Mucosa of stomach (tissue), 1 donor: Measurements from ENCODE around the gene EIF2AK3.

Experiments used
- H3K27me3 ChIP-seq: one replicate; pipeline ENCODE4 v1.7.0; 2013; ENCODE audit warnings: mild to moderate bottlenecking, low read length; ENCODE audit not compliant: control insufficient read depth, insufficient read depth
- H3K36me3 ChIP-seq: one replicate; pipeline ENCODE4 v1.7.0; 2013; ENCODE audit warnings: low read length; ENCODE audit not compliant: control insufficient read depth, insufficient read depth
- H3K4me1 ChIP-seq: one replicate; pipeline ENCODE4 v1.7.0; 2013; ENCODE audit warnings: mild to moderate bottlenecking, low read length; ENCODE audit not compliant: control insufficient read depth, insufficient read depth
- H3K4me3 ChIP-seq: one replicate; pipeline ENCODE4 v1.7.0; 2013; ENCODE audit warnings: low read length
- H3K9ac ChIP-seq: one replicate; pipeline ENCODE4 v1.7.0; 2013; ENCODE audit warnings: mild to moderate bottlenecking, low read length, moderate library complexity
- H3K9me3 ChIP-seq: one replicate; pipeline ENCODE4 v1.7.0; 2013; ENCODE audit warnings: mild to moderate bottlenecking, low read length, moderate library complexity; ENCODE audit not compliant: control insufficient read depth
- donor health status: Pancreatic carcinoma.

Gene EIF2AK3

GRCh38 chr2:88608184-88608583 is 19.1 kb downstream of the EIF2AK3 start:
- Histone ChIP-seq H3K36me3 (no peaks in the 10 kb centered on the region), H3K4me3 (no peak overlapping the region), H3K27me3 (no peaks in the 10 kb centered on the region), H3K9me3 (no peaks in the 10 kb centered on the region), H3K4me1 (no peaks in the 10 kb centered on the region), H3K9ac (no peak overlapping the region)

DNA sequence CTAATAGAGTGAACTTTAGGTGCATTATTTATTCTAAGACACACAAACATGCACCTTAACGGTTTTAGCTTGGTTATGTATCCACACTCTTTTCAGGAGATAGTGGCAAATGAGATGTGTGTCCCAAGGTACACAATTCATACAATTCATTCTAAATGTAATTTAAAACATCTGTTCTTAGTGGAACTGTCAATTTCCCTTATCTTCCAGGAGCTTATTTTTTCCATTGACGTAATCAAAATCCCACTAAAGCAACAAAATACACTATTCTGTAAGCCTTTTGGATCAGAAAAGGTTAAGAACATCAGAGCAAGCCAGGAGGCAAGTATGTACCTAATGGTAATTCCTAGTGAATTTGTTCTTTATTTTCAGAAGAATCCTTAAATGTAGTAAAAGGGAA is 19.8 kb downstream of the EIF2AK3 start:
- H3K4me1 ChIP-seq: no peaks in the 10 kb centered on the region
- H3K27me3 ChIP-seq: no peaks in the 10 kb centered on the region
- H3K4me3 ChIP-seq: no peak overlapping the region
- H3K9me3 ChIP-seq: no peaks in the 10 kb centered on the region
- no peak overlapping the region for H3K9ac ChIP-seq
- H3K36me3 ChIP-seq: no peaks in the 10 kb centered on the region

GRCh38 chr2:88606371-88607030 is 20.8 kb downstream of the EIF2AK3 start:
- Histone ChIP-seq H3K4me1 (no peaks in the 10 kb centered on the region), H3K27me3 (no peaks in the 10 kb centered on the region), H3K9me3 (no peaks in the 10 kb centered on the region), H3K9ac (no peak overlapping the region), H3K36me3 (no peaks in the 10 kb centered on the region), H3K4me3 (no peak overlapping the region)

GRCh38 chr2:88603146-88603545 is 24.1 kb downstream of the EIF2AK3 start:
- no peaks in the 10 kb centered on the region for H3K27me3 ChIP-seq
- H3K36me3 ChIP-seq: no peaks in the 10 kb centered on the region
- H3K9me3 ChIP-seq: no peaks in the 10 kb centered on the region
- H3K4me3 ChIP-seq: no peak overlapping the region
- peaks cover 18% of the 10 kb centered on the region for H3K4me1 ChIP-seq
- no peak overlapping the region for H3K9ac ChIP-seq

DNA sequence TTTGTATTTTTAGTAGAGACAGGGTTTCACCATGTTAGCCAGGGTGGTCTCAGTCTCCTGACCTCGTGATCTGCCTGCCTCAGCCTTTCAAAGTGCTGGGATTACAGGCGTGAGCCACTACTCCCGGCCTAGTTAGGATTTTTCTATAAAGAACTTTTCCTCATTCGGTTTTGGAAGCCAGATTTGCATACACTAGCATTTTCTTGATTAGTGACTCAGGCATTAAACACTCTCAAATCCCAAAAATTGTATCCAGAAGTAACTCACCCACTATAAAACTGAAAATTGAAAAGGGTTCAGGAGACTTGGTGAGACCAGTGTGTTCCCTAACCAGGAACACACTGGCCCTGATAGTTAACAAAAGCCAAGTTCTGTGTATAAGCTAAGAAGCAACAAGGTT is 25.2 kb downstream of the EIF2AK3 start:
- Histone ChIP-seq H3K4me3 (no peak overlapping the region), H3K4me1 (peaks cover 25% of the 10 kb centered on the region), H3K9ac (no peak overlapping the region), H3K27me3 (no peaks in the 10 kb centered on the region), H3K36me3 (no peaks in the 10 kb centered on the region), H3K9me3 (no peaks in the 10 kb centered on the region)

- H3K27me3 ChIP-seq: no peaks in the 10 kb centered on the region
- H3K9me3 ChIP-seq: no peaks in the 10 kb centered on the region
- H3K4me1 ChIP-seq: peaks cover 32% of the 10 kb centered on the region
- H3K4me3 ChIP-seq: no peak overlapping the region
- H3K9ac ChIP-seq: no peak overlapping the region
- no peaks in the 10 kb centered on the region for H3K36me3 ChIP-seq
Observed at GRCh38 chr2:88601286-88601685, 26.0 kb downstream of the EIF2AK3 start.

GRCh38 chr2:88600038-88600465 is 27.2 kb downstream of the EIF2AK3 start:
- Histone ChIP-seq H3K4me3 (no peak overlapping the region), H3K9ac (no peak overlapping the region), H3K36me3 (no peaks in the 10 kb centered on the region), H3K9me3 (no peaks in the 10 kb centered on the region), H3K4me1 (peaks cover 36% of the 10 kb centered on the region), H3K27me3 (no peaks in the 10 kb centered on the region)

DNA sequence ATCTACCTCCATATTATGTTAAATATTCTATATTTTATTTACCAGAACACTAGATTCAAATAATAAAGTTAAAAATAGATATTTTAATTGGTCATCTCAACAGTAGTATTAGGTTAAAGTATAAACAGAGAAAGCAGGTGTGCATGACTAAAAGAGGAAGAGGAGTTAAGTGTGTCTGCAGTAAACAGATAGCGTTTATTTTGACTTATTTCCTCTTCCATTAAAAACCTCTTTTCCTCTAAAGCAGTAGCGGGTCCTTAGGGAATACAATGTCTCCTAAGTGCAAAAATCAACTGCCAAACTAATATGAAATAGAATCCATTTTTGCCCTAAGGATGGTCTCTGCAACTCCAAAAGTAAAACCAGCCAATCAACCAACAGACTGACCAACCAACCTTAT is 27.7 kb downstream of the EIF2AK3 start:
- Histone ChIP-seq H3K27me3 (no peaks in the 10 kb centered on the region), H3K9me3 (no peaks in the 10 kb centered on the region), H3K9ac (no peak overlapping the region), H3K4me1 (peaks cover 36% of the 10 kb centered on the region), H3K36me3 (no peaks in the 10 kb centered on the region), H3K4me3 (no peak overlapping the region)

DNA sequence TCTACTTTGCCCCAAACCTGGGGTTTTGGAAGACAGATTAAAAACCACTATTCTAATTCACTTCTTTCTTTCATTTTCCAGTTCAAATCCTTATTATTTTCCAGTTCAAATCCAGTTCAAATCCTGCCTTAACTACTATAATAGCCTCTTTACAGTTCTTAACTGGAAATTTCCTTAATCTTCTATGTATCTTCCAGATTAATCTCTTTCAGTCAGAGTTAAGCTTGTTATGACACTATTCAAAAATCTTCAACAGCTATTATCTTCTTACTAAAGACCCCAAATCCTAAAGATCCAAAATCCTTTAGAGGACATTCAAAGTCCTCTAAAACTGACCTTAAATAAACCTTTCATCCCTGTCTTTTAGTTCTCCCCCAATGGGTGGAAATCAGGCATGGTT is 30.1 kb downstream of the EIF2AK3 start:
- no peaks in the 10 kb centered on the region for H3K27me3 ChIP-seq
- H3K9ac ChIP-seq: no peak overlapping the region
- H3K9me3 ChIP-seq: no peaks in the 10 kb centered on the region
- H3K4me1 ChIP-seq: peaks cover 36% of the 10 kb centered on the region
- H3K36me3 ChIP-seq: no peaks in the 10 kb centered on the region
- H3K4me3 ChIP-seq: no peak overlapping the region

DNA sequence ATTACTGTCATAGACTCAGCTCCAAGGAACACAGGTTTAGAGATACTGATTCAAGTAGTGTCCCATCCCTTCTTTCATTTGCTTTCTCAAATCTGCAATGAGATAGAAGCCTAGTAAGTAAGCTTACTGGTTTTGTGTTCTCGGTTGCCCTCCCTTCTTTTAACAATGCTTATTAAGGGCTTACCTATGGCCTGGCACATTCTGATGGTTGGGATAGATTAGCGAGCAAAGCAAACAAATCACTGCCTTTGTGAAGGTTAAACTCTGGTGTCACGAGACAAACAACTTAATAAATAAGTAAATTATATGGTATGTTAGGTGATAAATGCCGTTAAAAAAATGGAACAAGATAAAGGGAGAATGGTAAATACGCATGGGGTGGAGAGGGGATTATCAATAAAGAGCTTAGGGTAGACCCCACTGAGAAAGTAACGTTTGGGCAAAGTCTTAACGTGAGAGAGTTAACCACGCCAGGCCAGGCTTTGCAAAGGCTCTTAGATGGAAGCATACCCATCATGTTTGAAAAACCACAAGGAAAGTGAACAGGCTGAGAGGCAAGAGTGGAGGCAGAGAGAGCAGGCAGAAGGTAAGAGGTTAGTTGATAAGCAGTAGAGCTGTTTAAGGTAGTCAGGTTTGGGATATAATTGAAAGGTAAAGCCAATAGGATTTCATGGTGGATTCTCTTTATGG is 31.0 kb downstream of the EIF2AK3 start:
- Histone ChIP-seq H3K4me3 (no peak overlapping the region), H3K9me3 (no peaks in the 10 kb centered on the region), H3K4me1 (peaks cover 36% of the 10 kb centered on the region), H3K36me3 (no peaks in the 10 kb centered on the region), H3K27me3 (no peaks in the 10 kb centered on the region), H3K9ac (no peak overlapping the region)

- Histone ChIP-seq H3K9me3 (no peaks in the 10 kb centered on the region), H3K4me1 (peaks cover 8% of the 10 kb centered on the region), H3K36me3 (peaks cover 7% of the 10 kb centered on the region), H3K9ac (no peak overlapping the region), H3K4me3 (no peak overlapping the region), H3K27me3 (no peaks in the 10 kb centered on the region)
Observed at GRCh38 chr2:88591698-88592097, 35.6 kb downstream of the EIF2AK3 start.

GRCh38 chr2:88590998-88591613 is 36.2 kb downstream of the EIF2AK3 start:
- H3K4me3 ChIP-seq: no peak overlapping the region
- no peaks in the 10 kb centered on the region for H3K9me3 ChIP-seq
- no peaks in the 10 kb centered on the region for H3K27me3 ChIP-seq
- peaks cover 7% of the 10 kb centered on the region for H3K36me3 ChIP-seq
- H3K4me1 ChIP-seq: peaks cover 3% of the 10 kb centered on the region
- H3K9ac ChIP-seq: no peak overlapping the region
